HEK293 (cell line): ENCODE results near the gene AKAP14.

Source experiments
- CTCF ChIA-PET: fragments of 350-600 bp; formaldehyde crosslinking; extraction: SDS; loops from one replicate; lab custom pipeline; 2021; ENCODE audit warnings: antibody characterized with exemption; lab: Yijun Ruan, JAX
- POLR2A ChIA-PET: fragments of 300-600 bp; formaldehyde crosslinking; extraction: SDS; loops from one replicate; lab custom pipeline; 2020; ENCODE audit warnings: antibody characterized with exemption, inconsistent platforms; lab: Yijun Ruan, JAX
- H3K27ac ChIP-seq: fragments of 200-500 bp; sonication (Bioruptor generic); 2 replicates; pipeline ENCODE4 v1.5.1; 2014; ENCODE audit warnings: low read depth, low read length, control low read depth, inconsistent platforms; ENCODE audit errors: extremely low read depth
- H3K36me3 ChIP-seq, 2 experiments: fragments of 200-500 bp in 1 of 2; sonication (Bioruptor generic) in 1 of 2; 1 replicate in 1 of 2; 2 replicates in 1 of 2; pipeline ENCODE4 v1.5.1; 2014 to 2017; ENCODE audit warnings: inconsistent platforms in 2 of 2, low read length in 2 of 2; ENCODE audit not compliant: control insufficient read depth in 2 of 2, insufficient read depth in 1 of 2
- H3K4me1 ChIP-seq: fragments of 200-500 bp; sonication (Bioruptor generic); 2 replicates; pipeline ENCODE4 v1.5.1; 2014; ENCODE audit warnings: mild to moderate bottlenecking, low read length, inconsistent platforms; ENCODE audit not compliant: control insufficient read depth, insufficient read depth
- H3K4me3 ChIP-seq: 2 replicates; pipeline ENCODE4 v1.5.1; 2011; ENCODE audit warnings: low read depth, mild to moderate bottlenecking, control low read depth, low read length, moderate library complexity
- H3K9me3 ChIP-seq: fragments of 200-500 bp; sonication (Bioruptor generic); 2 replicates; pipeline ENCODE4 v1.5.1; 2014; ENCODE audit warnings: low read depth, low read length, inconsistent platforms; ENCODE audit not compliant: control insufficient read depth, insufficient read depth
- EGR2 ChIP-seq: fragments of 450-650 bp; formaldehyde crosslinking; IDR thresholded peaks from 2 replicates; pipeline ENCODE4 v1.5.1; 2016; ENCODE audit warnings: low read depth, missing biosample characterization, missing genetic modification characterization
- IKZF3 ChIP-seq: fragments of 450-650 bp; IDR thresholded peaks from 2 replicates; pipeline ENCODE4 v1.5.0; 2018; ENCODE audit warnings: missing biosample characterization, mild to moderate bottlenecking, missing genetic modification characterization, moderate library complexity
- MEIS1 ChIP-seq: sonication (generic); formaldehyde crosslinking; IDR thresholded peaks from 2 replicates; pipeline ENCODE4 v1.8.1; 2022; ENCODE audit warnings: missing genetic modification reagents, mild to moderate bottlenecking, borderline replicate concordance
- PATZ1 ChIP-seq: fragments of 450-650 bp; formaldehyde crosslinking; IDR thresholded peaks from 2 replicates; pipeline ENCODE4 v1.5.1; 2016; ENCODE audit warnings: missing biosample characterization, missing genetic modification characterization
- PRDM2 ChIP-seq: fragments of 450-650 bp; formaldehyde crosslinking; IDR thresholded peaks from 2 replicates; pipeline ENCODE4 v1.5.1; 2016; ENCODE audit warnings: missing biosample characterization, missing genetic modification characterization, borderline replicate concordance
- PRDM4 ChIP-seq: fragments of 450-650 bp; formaldehyde crosslinking; IDR thresholded peaks from 2 replicates; pipeline ENCODE4 v1.5.1; 2017; ENCODE audit warnings: missing biosample characterization, missing genetic modification characterization
- SP3 ChIP-seq: fragments of 450-650 bp; formaldehyde crosslinking; IDR thresholded peaks from 2 replicates; pipeline ENCODE4 v1.5.1; 2016; ENCODE audit warnings: missing biosample characterization, missing genetic modification characterization
- SP7 ChIP-seq: fragments of 450-650 bp; formaldehyde crosslinking; IDR thresholded peaks from 2 replicates; pipeline ENCODE4 v1.5.1; 2016; ENCODE audit warnings: missing biosample characterization, missing genetic modification characterization
- ZBTB6 ChIP-seq: fragments of 450-650 bp; formaldehyde crosslinking; IDR thresholded peaks from 2 replicates; pipeline ENCODE4 v1.5.1; 2017; ENCODE audit warnings: missing biosample characterization, missing genetic modification characterization
- ZEB2 ChIP-seq: fragments of 450-650 bp; formaldehyde crosslinking; IDR thresholded peaks from 2 replicates; pipeline ENCODE4 v1.5.1; 2016; ENCODE audit warnings: missing biosample characterization, missing genetic modification characterization
- ZNF24 ChIP-seq: fragments of 450-650 bp; formaldehyde crosslinking; IDR thresholded peaks from 2 replicates; pipeline ENCODE4 v1.5.1; 2016; ENCODE audit warnings: missing biosample characterization, missing genetic modification characterization
- ZNF311 ChIP-seq: fragments of 450-650 bp; formaldehyde crosslinking; IDR thresholded peaks from 2 replicates; pipeline ENCODE4 v1.5.1; 2017; ENCODE audit warnings: missing biosample characterization, missing genetic modification characterization, borderline replicate concordance
- ZNF324 ChIP-seq: fragments of 450-650 bp; formaldehyde crosslinking; IDR thresholded peaks from 2 replicates; pipeline ENCODE4 v1.5.1; 2016; ENCODE audit warnings: missing biosample characterization, missing genetic modification characterization
- ZNF335 ChIP-seq: fragments of 450-650 bp; formaldehyde crosslinking; conservative IDR thresholded peaks from 2 replicates; pipeline ENCODE4 v1.5.1; 2016; ENCODE audit warnings: missing biosample characterization, missing genetic modification characterization
- ZNF449 ChIP-seq: fragments of 450-650 bp; formaldehyde crosslinking; IDR thresholded peaks from 2 replicates; pipeline ENCODE4 v1.5.1; 2017; ENCODE audit warnings: missing biosample characterization, mild to moderate bottlenecking, missing genetic modification characterization, moderate library complexity
- ZNF473 ChIP-seq: fragments of 450-650 bp; formaldehyde crosslinking; IDR thresholded peaks from 2 replicates; pipeline ENCODE4 v1.5.1; 2017; ENCODE audit warnings: missing biosample characterization, missing genetic modification characterization
- ZNF580 ChIP-seq: fragments of 450-650 bp; formaldehyde crosslinking; IDR thresholded peaks from 2 replicates; pipeline ENCODE4 v1.5.1; 2016; ENCODE audit warnings: missing biosample characterization, missing genetic modification characterization
- ZNF596 ChIP-seq: fragments of 450-650 bp; IDR thresholded peaks from 2 replicates; pipeline ENCODE4 v1.5.0; 2018; ENCODE audit warnings: missing biosample characterization, mild to moderate bottlenecking, missing genetic modification characterization, moderate library complexity
- ZNF626 ChIP-seq: fragments of 450-650 bp; sonication (Bioruptor Pico); formaldehyde crosslinking; IDR thresholded peaks from 2 replicates; pipeline ENCODE4 v1.5.1; 2018; ENCODE audit warnings: missing biosample characterization, missing genetic modification characterization, inconsistent platforms
- ZNF629 ChIP-seq: fragments of 450-650 bp; formaldehyde crosslinking; IDR thresholded peaks from 2 replicates; pipeline ENCODE4 v1.5.1; 2017; ENCODE audit warnings: missing biosample characterization, missing genetic modification characterization
- ZNF660 ChIP-seq: fragments of 450-650 bp; IDR thresholded peaks from 2 replicates; pipeline ENCODE4 v1.5.1; 2018; ENCODE audit warnings: missing biosample characterization, mild to moderate bottlenecking, missing genetic modification characterization
- ZNF830 ChIP-seq: fragments of 450-650 bp; IDR thresholded peaks from 2 replicates; pipeline ENCODE4 v1.5.0; 2018; ENCODE audit warnings: missing biosample characterization, missing genetic modification characterization, low read depth, mild to moderate bottlenecking, moderate library complexity

AKAP14 gene

GRCh38 chrX:119943185-119943988, 47.7 kb downstream of the AKAP14 start, which contains the start of gene NKAP:
NKAP (minus strand) TSS chrX:119943751; CDS start chrX:119943605, 146 bp downstream.
- no peaks in the 10 kb centered on the region for H3K9me3 ChIP-seq
- POLR2A ChIA-PET, result interaction anchor here (1.4 kb wide), 1 partner anchor 55 kb away, joined by 3 read pairs; no protein-coding TSS in a partner anchor
- H3K4me1 ChIP-seq, result no peaks in the 10 kb centered on the region
- H3K4me3 ChIP-seq, result peak within 1 kb of the TSS; percentile 76
- H3K36me3 ChIP-seq, result no peaks in the 10 kb centered on the region; a peak in 1 of 3 replicates
- CTCF ChIA-PET, result interaction anchor here (0.6 to 1.5 kb wide), 2 partner anchors 271 to 1877 kb away, joined by 3 to 4 read pairs; no protein-coding TSS in a partner anchor
- peak within 1 kb of the TSS; percentile 92 for H3K27ac ChIP-seq
- TF ChIP-seq PATZ1 (tag by site-specific recombination), result peak; percentile 93
- TF ChIP-seq ZBTB6, result peak; percentile 51; the same call in 1 of the 2 replicates
- TF ChIP-seq SP7 (tag by site-specific recombination), result peak; percentile 81
- TF ChIP-seq ZNF626 (tag by site-specific recombination), result peak; percentile 62; the same call in 1 of the 2 replicates
- TF ChIP-seq ZNF660 (tag by site-specific recombination), result peak; percentile 98
- TF ChIP-seq SP3 (tag by site-specific recombination), result peak; percentile 66
- no peak for TF ChIP-seq MEIS1 (CRISPR knock-in tag)
- TF ChIP-seq PRDM2 (tag by site-specific recombination), result no peak
- no peak for TF ChIP-seq ZNF473 (tag by site-specific recombination)
- 0 out of 2 replicates have a peak, but pooled peaks have one; percentile 19 for TF ChIP-seq PRDM4
- peak; percentile 37; the same call in 1 of the 2 replicates for TF ChIP-seq ZNF449 (tag by site-specific recombination)
- no peak for TF ChIP-seq EGR2
- peak; percentile 86; the same call in 1 of the 2 replicates for TF ChIP-seq ZNF24 (tag by site-specific recombination)
- peak; percentile 67 for TF ChIP-seq ZNF629 (tag by site-specific recombination)
- peak; percentile 80 for TF ChIP-seq IKZF3 (tag by site-specific recombination)
- TF ChIP-seq ZNF596, result 0 out of 2 replicates have a peak, but pooled peaks have one; percentile 2
- no peak for TF ChIP-seq ZNF311 (tag by site-specific recombination)
- peak; percentile 91 for TF ChIP-seq ZNF580
- peak; percentile 88; the same call in 1 of the 2 replicates for TF ChIP-seq ZNF324 (tag by site-specific recombination)
- peak; percentile 81; the same call in 1 of the 2 replicates for TF ChIP-seq ZEB2 (tag by site-specific recombination)
- peak; percentile 29; the same call in 1 of the 2 replicates for TF ChIP-seq ZNF335 (tag by site-specific recombination)
- no peak for TF ChIP-seq ZNF830 (tag by site-specific recombination)
